HUDEP-2 (cell line): ENCODE measurements around the gene CIB4.
A peak's percentile ranks its signal among the peaks of the same experiment; 100 is the strongest.

Experiments
- DNase-seq, 76 experiments: peaks; one replicate each; lab custom pipeline; 2025; ENCODE audit not compliant: unreplicated experiment in 76 of 76; lab: John Stamatoyannopoulos, UW

The CIB4 gene

DNA sequence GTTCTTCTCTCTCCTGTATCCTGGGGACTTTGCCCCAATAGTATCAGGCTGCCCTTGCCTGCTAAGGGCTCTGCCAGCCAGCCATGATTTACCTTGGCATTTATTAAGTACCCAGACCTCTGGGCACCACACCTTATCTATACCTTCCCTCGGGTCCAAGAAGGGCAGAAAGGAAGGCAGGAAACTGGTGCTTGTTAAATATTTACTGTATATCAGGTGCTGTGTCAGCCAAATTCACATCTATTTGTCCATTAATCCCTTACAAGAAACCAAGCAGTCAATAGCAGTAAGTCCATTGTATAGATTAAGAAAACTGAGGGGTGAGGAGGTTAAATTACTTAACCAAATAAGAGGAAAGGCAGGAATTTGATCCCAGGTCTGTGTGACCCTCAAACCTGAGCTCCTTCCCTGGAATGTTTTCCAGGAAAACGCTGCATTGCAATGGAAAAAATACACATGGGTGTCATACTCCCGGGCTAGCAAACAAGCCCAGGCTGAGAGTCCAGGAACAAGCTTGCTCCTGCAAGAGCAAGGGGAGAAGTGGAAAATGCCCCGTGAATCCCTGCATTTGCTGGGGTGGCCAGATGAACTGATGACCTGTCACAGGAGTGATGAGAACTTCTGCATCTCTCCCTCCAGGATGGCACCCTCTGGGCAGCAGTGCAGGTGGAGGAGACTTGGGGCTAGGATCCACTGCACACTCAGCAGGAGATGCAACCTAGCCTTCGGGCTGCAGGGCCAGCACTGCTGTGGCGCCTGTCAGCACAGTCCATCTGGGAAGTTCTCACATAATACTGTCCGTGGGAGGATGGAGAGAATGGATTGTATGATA is 30.4 kb downstream of the CIB4 start:
- DNase-seq, result no peak

DNA sequence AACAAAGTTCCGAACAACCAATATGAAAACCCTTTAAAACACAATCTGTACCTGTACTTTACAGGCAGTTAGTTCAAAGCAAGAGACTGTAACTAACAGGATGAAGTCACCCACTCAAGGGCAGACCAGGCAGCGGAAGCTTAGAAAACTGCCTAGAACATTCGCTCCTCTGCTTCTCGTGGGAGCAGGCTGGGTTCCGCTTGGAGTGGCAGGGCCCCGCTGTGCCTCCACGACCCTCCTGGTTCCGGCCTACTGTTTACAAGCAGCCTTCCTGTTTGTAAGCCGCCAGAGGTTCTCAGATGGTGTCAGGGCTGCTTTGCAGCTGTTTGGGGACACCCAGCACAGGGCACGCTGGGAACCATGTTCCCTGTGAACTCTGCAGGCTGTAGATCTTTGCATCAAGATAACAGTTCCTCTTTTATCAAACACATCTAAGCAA is 31.3 kb downstream of the CIB4 start:
- no peak for DNase-seq

DNA sequence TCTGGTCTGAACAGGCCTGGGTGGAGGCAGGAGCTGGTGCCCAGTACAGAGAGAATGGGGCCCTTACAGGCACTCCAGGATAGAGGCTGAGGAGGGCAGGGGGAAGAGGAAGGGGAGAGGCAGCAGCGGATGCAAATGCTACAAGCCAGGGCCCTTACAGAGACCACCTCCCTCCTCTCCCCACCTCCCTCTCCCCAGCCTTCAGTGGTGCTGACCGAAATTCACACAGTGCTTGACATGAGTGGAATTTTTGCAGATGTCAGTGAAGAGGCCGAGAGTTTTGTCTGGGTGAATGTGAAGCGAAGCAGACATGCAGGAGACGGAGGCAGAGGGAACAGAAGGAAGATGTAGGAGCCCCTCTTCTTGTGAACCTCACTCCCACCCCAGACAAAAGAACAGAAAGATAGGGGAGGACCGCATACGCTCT is 31.9 kb downstream of the CIB4 start:
- no peak for DNase-seq

DNA sequence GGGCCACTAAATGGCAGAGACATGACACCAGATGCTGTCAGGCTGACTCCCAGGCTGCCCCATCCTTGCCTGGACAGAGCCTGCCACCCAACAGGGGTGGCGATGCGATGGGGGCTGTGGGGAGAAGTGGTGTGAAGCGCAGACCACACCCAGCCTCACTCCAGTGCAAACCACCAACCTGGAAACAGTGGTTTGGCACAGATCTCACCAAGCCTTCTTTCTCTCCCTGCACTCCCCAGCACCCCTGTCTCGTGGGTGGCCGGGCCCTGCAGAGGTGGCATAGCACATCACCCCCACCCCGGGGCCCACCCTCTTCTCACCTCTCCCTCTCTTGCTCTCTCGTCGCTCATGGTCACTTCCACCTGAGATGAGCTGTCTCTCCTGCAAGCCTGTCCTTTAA is 32.6 kb downstream of the CIB4 start:
- no peak for DNase-seq

DNA sequence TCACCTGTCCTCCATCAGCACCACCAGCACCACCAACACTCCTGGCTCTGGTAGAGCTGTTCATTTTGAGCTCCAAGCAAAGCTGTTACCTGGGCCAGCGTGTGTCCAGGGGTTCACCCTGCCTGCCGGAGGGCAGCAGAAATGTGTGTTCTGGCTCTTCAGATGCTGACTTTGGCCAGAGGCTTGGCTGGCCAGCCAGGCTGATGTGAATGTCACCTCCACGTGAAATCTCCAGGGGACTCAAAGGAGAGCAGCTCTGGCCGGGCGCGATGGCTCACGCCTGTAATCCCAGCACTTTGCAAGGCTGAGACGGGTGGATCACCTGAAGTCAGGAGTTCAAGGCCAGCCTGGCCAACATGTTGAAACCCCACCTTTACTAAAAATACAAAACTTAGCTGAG is 33.5 kb downstream of the CIB4 start:
- DNase-seq, result no peak

DNA sequence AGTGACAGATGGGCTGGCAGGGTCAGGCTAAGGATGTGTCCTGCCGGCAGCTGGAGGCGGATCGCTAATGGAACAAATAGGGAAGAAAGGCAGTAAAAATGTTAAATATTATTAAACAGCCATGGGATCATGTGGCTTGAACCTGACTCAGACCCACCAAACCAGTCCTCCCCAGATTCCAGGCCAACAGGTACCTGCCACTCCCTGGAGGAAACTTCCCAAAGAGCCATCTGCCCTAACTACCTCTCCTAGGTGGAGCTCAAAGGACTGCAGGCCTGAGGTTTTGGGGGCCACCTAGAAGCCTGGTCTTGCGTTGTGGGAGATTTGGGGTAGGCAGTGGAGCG is 34.3 kb downstream of the CIB4 start:
- DNase-seq, result no peak

DNA sequence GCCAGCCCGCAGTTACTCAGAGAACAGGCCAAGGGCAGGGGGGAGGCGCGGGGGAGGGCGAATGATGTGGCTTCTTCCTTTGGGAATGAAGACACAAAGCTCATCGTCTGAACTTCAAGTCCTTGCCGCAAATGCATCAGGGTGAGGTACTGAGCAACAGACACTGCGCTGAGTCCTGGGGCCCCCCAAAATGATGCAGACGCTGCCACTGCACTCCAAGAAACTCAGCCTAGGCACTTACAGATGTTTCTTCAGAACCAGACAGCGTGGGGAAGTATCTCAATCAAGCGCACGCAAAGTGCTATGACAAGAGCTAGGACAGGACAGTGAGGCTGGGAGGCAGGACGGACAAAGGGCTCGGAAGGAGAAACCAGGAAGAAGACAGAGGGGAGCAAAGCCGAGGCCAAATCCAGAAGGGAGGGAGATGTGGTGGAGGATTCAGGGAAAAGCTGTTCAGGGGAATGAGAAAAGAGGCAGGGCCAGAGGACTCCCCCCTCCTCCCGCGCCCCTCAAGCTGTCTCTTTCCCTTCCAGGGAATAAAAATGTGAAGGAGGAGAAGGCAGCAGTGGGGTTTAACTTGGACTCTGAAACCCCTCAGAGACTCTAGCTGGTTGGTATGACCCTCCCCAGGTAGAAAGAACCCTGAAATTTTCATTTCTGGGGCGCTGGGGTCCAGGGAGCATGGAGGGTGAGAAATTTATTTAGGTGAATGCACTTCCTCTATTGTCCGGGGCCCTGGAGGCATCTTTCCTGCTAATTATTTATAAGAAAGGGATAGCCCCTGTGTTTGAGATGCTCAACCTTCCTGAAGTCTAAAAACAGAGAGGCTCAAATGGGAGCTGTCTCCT is 34.9 kb downstream of the CIB4 start:
- DNase-seq, result no peak

DNA sequence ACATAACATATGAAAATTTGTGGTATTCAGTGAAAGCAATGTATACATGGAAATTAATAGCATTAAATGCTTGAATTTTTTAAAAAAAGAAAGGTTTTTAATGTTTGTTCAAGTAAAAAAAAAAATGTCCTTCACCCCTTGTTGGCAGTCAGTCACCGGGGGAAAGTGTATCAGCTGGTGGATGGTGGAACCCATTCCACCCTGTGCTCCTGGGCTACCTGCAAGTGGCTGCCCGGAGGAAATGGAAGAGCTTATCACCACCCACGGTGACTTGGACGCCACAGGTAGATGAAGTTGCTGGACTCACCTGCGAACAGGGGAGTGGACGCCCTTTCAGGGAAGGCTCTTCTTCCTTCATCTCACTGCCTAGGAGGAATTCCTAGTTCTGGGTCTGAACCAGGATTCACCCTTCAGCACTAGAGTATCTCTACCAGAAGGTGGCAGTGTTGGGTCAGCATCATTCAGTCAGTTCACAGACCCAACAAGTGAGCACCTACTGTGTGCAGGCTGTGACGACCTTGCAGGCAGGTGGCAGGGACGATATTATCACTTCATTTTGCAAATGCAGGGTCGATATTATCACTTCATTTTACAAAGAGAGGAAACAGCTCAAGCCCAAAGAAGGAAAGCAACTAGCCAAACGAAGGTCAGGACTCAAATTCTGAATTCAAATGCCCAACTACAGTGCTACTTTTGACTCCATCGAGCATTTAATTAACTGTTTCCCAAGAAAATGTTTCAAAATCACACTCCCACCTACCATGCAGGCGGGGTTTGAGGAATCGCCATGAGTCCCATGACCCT is 35.8 kb downstream of the CIB4 start:
- DNase-seq, result peak in 43 of 76 experiments; percentile 2 to 64 (median 22)

DNA sequence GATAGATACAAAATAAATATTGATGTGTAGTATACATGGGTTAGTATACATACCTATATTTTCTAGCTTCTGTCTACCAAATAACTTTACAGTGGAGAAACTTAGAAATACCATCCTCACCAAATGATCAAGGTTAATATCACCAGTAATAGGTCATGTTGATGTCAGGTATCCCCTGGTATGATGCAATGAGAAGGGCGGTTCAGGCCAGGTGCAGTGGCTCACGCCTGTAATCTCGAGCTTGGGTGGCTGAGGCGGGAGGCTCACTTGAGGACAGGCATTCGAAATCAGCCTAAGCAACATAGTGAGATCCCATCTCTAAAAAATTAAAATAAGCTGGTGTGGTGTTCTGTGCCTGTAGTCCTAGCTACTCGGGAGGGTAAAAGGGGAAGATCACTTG is 38.6 kb downstream of the CIB4 start:
- DNase-seq, result no peak

DNA sequence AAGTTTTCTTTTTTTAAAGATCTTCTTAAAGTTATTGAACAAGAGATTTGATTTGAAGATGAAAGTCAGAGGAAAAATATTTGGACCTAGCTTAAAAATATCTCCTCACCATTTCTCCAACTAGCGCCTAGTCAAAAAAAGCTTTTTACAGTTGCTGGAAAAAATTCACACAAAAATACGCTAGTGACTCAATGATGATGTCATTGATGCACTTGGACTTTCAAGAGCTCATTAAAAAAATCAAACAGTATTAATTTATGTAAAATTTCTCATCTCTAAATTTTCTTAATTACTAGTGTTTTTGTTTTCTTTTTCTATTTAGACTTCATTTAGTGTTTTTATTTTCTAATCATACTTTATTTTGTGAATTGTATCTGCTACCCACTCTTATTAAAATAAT is 41.8 kb downstream of the CIB4 start:
- no peak for DNase-seq

DNA sequence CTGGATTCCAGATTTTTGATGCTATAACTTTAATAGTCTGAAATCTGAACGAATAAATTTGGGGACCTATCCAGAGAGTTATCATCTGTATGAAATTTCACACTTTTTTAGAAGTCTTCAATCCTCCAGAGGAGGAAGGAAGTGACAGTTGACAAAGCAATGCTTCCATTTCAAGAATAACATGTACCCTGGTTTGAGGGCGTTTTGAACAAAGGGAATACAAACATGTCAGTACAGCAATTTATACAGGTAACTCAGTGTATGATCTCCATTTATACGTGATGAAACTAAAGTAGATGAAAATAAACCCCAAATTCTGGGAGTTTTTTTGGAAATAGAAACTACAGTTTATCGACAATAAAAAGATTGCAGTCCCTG is 42.2 kb downstream of the CIB4 start:
- no peak for DNase-seq

DNA sequence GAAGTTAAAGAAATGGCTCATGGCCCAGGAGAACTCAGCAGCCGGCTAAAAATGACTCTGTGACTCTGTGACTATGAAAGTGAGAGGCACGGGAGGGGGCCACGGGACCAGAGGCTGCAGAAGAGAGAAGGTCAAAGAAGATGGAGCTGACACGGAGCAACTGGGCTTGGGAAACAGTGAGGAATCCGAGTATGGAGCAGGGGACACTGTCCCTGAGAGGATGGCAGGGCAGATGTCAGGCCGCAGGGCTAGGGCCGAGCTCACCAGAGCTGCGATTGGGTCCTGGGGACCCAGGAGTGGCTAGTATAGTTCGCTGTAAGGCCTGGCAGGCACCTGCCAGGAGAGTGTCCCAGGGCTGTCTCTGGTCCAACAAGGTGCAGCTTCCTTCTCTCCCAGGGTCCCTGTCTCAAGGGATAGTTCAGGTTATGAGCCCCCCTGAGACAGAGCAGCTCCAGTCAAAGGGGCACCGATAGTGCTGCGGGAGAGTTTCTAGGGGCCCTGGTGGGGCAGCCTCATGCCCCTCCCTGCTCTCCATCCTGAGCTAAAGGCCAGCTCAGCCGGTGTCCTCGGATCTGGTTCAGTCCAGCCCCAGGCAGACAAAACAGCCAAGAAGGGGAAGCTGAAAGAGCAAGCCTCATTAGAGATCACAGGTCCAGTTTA is 42.7 kb downstream of the CIB4 start:
- DNase-seq, result no peak

DNA sequence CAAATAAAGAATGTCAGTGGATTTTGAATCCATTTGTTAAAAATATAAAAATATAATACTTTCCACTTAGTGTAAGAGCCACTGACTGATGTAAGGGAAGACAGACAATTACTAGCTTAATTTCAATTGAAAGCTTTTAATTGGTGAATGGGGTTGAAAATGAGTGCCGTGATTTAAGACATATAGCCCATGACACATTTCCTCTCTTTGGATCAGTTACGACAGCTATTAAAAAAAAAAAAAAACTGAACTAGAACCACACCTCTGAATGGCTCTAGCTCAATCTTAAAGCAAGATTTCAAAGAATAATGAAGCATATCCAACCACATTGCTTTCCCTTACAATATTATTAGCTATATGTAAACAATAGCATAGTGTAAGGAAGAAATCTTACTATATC is 44.0 kb downstream of the CIB4 start:
- no peak for DNase-seq

DNA sequence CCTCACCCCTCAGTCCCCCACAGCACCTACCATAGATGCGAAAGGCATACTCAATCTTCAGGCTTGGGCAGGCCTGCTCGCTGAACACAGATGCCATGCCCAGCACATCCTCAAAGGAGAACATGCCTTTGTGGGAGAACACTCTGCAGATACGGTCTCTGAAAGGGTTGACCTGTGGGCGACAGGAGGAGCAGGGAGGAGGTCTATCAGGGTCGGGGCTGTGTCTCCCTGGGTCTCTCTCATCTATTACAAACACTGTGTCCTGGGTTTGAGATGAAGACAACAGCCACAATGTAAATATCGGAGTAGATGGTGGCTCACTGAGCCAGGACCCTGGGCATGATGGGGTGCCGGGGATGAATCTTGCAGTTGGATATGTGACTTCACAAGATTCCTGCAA is 46.0 kb downstream of the CIB4 start:
- no peak for DNase-seq

DNA sequence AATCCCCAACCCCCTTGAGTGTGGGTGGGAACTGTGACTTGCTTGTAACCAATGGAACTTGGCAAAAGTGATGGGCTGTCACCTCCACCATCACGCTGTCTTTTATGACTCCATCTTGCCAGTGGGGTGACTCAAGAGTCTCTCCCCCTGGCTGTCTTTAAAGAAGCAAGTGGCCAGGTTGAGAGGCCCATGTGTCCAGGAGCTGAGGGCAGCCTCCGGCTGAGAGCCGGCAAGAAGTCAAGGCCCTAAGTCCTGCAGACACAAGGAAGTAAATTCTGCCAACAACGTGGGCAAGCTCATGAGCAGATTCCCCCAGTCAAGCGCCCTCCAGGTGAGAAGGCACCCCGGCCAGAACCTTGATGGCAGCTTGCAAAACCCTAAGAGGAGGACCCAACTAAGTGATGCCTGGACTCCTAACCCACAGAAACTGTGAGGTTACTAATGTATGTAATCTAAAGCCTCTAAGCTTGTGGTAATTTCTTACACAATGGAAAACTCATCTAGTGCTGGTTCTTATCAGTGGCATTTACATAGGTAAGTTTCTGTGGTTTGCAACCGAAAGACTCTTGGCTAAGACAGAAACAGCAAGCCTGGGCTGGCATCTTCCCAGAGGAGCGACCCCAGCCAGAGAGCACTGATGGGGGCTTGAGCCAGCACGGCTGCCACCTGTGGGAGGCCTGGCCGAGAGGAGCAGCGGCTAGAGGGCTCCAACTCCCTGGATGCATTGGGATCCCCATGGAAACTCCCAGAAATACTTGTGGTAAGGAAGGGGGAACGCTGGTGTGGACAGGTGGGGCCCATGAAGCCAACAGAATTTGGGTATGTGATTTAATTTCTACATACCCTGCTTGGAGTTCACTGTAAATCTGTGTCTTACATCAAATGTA is 49.3 kb downstream of the CIB4 start:
- DNase-seq, result no peak

DNA sequence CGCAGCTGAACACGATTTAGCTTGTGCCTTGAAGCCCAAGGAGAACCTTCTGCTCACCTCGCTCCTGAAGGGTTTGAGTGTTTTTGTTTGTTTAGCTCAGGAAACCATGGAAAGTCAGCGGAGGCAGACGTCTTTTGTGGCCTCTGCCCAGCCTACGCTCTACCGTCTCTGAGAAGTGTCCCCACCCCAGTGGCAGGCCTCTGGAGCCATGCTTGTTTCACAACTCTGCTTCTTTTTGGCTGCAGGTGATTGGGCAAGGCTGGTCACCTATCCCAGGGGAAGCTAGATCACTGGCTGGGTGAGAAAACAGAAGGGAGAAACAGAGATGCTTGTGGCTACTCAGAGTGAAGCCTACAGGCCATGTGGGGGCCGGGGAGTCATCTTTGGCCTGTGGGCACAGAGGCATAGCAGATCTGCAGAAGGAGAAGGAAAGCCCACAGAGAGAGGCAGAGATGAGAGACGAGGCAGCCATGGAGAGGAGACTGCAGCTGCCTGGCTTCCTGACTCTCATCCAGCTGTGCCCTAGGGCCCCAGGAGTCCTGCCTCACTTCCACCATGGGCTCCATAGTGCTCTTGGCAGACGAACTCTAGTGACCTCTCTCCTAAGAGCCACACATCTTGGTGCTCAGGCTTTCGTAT is 50.1 kb downstream of the CIB4 start:
- DNase-seq, result no peak

DNA sequence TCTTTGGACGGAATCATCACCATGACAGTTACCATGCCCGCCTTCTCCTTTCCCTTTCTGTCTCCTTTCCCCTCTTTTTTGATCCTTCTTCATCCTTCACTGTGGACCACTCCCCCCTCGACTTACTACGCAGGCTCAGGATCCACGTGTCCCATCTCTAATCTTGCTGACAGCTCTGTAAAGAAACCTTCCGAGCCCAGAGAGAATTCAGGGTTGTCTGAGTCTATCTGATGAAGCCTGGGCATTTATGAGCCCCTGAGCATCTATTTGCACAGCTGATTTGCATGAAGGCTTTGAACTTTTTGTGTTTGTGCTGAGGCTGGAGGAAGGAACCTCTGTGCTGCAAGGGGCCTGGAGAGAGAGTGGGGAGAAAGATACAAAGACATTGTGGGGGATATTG is 50.7 kb downstream of the CIB4 start:
- no peak for DNase-seq

DNA sequence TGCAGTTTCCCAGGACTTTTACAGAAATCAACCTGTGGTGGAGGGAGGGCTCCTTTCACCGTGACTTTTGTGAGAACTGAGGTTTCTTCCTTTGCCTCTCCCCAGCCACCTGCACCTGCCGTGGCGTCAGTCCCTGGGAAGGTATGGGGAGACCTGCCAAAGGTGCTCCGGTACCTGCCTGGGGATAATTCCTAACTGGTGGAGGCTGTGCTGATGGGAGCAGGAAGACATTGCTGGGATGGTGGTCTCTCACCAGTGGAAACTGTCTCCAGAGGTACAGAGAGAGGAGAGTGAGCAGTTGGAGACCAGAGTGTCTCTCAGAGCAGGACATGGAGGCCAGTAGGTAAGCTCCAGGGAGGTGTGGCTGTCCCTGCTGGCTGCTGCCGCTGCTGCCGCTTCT is 52.6 kb downstream of the CIB4 start:
- no peak for DNase-seq

DNA sequence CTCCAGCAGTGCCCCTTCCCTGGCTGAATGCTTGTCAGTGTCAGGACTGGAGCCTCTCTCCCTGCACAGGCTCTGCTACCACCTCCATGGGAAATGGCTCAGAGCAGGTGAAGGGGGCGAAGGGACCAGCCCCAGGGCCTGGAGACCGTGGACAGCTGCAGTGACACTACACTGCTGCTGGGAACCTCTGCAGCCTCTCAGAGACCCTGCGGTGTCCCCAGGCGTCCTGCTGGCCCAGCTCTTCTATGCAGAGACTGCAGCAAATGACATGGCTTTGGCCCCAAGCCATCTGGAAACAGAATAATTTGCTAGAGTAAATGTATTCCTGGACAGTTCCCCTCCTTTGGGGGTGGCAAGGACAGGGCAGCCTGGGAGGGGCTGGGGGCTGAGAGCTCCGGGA is 53.2 kb downstream of the CIB4 start:
- no peak for DNase-seq
